Measurements from ENCODE around the gene ZXDC.

DNA sequence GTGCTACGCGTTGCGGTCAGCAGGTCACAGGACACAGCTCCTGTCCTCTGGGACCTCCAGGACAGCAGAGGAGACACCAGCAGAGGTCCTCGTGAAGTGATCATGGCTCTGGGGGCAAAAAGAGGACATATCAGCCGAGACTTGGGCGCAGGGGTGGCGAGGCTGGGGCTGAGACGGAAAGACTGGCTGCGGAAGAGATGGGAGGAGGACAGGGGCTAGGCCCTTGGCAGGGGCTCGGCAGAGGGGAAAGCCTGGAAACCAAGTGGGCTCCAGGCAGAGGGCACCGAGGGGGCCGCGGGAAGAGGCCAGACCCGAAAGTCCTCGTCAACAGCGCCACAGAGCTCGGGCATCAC is 85.9 kb downstream of the ZXDC start:
- TF ChIP-seq, protein P1, sequence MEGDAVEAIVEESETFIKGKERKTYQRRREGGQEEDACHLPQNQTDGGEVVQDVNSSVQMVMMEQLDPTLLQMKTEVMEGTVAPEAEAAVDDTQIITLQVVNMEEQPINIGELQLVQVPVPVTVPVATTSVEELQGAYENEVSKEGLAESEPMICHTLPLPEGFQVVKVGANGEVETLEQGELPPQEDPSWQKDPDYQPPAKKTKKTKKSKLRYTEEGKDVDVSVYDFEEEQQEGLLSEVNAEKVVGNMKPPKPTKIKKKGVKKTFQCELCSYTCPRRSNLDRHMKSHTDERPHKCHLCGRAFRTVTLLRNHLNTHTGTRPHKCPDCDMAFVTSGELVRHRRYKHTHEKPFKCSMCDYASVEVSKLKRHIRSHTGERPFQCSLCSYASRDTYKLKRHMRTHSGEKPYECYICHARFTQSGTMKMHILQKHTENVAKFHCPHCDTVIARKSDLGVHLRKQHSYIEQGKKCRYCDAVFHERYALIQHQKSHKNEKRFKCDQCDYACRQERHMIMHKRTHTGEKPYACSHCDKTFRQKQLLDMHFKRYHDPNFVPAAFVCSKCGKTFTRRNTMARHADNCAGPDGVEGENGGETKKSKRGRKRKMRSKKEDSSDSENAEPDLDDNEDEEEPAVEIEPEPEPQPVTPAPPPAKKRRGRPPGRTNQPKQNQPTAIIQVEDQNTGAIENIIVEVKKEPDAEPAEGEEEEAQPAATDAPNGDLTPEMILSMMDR (IDR thresholded peaks at IDR 0.05): no peak
- no peak for TF ChIP-seq POLR2A (IDR thresholded peaks at IDR 0.05)
